HG02759 (cell line): ENCODE results near the gene JAKMIP2.
"Not testable (repeated sequence)": the region's sequence is repeated elsewhere in the genome, so short reads cannot be mapped to it uniquely, and the experiment has no call there.

Source experiments
- ATAC-seq: cut with Tn5 transposase; IDR thresholded peaks from one replicate; pipeline ENCODE4 v1.9.1; 2021; ENCODE audit warnings: mild to moderate bottlenecking, moderate library complexity; ENCODE audit not compliant: unreplicated experiment

JAKMIP2 gene

GRCh38 chr5:147750065-147750464 is 32.5 kb downstream of the JAKMIP2 start:
- no peak for ATAC-seq

- no peak for ATAC-seq
Measured at GRCh38 chr5:147748590-147748989, 33.9 kb downstream of the JAKMIP2 start.

GRCh38 chr5:147746986-147747385 is 35.5 kb downstream of the JAKMIP2 start:
- ATAC-seq, result no peak

- ATAC-seq, result no peak
Measured at GRCh38 chr5:147743678-147744374, 38.7 kb downstream of the JAKMIP2 start.

- ATAC-seq, result no peak
Measured at GRCh38 chr5:147743012-147743411, 39.5 kb downstream of the JAKMIP2 start.

GRCh38 chr5:147742151-147742550 is 40.4 kb downstream of the JAKMIP2 start:
- no peak for ATAC-seq

- ATAC-seq, result no peak
Measured at GRCh38 chr5:147740864-147741263, 41.7 kb downstream of the JAKMIP2 start.

- ATAC-seq, result no peak
Measured at GRCh38 chr5:147737921-147738320, 44.6 kb downstream of the JAKMIP2 start.

GRCh38 chr5:147735621-147736125 is 46.9 kb downstream of the JAKMIP2 start:
- no peak for ATAC-seq

GRCh38 chr5:147734894-147735293 is 47.6 kb downstream of the JAKMIP2 start:
- no peak for ATAC-seq

GRCh38 chr5:147733075-147733474 is 49.5 kb downstream of the JAKMIP2 start:
- no peak for ATAC-seq

GRCh38 chr5:147732291-147732883 is 50.1 kb downstream of the JAKMIP2 start:
- no peak for ATAC-seq

GRCh38 chr5:147731431-147732290 is 50.9 kb downstream of the JAKMIP2 start:
- no peak for ATAC-seq

- no peak for ATAC-seq
Measured at GRCh38 chr5:147727200-147727599, 55.3 kb downstream of the JAKMIP2 start.

- ATAC-seq, result not testable (repeated sequence)
Measured at GRCh38 chr5:147721191-147721960, 61.2 kb downstream of the JAKMIP2 start.

GRCh38 chr5:147713550-147714295 is 68.8 kb downstream of the JAKMIP2 start:
- ATAC-seq, result no peak

GRCh38 chr5:147712598-147712997 is 69.9 kb downstream of the JAKMIP2 start:
- no peak for ATAC-seq

GRCh38 chr5:147712019-147712418 is 70.5 kb downstream of the JAKMIP2 start:
- no peak for ATAC-seq

GRCh38 chr5:147711019-147711418 is 71.5 kb downstream of the JAKMIP2 start:
- no peak for ATAC-seq

- no peak for ATAC-seq
Measured at GRCh38 chr5:147708708-147709107, 73.8 kb downstream of the JAKMIP2 start.
